Measurements from ENCODE around the gene PAPSS2.
"Not testable (repeated sequence)": the region's sequence is repeated elsewhere in the genome, so short reads cannot be mapped to it uniquely, and the experiment has no call there.

The PAPSS2 gene

GRCh38 chr10:87642988-87643387, 16.7 kb upstream of the PAPSS2 start:
- Histone ChIP-seq H3K4me2 (ENCODE audit: low read depth, low read length, poor library complexity, severe bottlenecking) (no peak overlapping the region), H3K79me2 (ENCODE audit: insufficient read depth, low read length) (no peaks in the 10 kb centered on the region), H3K27ac (ENCODE audit: low read depth, low read length) (no peak overlapping the region), H4K20me1 (ENCODE audit: low read depth, low read length) (no peaks in the 10 kb centered on the region), H3K9me3 (ENCODE audit: insufficient read depth, low read length) (no peaks in the 10 kb centered on the region), H3K9me2 (replicated peaks; ENCODE audit: insufficient read depth, low read length) (no peaks in the 10 kb centered on the region), H3K4me3 (ENCODE audit: insufficient read depth, low read length, poor library complexity, severe bottlenecking) (no peak overlapping the region), H3K9ac (ENCODE audit: low read length) (no peak overlapping the region), H3K36me3 (ENCODE audit: low read length) (no peaks in the 10 kb centered on the region), H3K27me3 (ENCODE audit: low read length) (no peaks in the 10 kb centered on the region), H2AFZ (ENCODE audit: low read depth, low read length, severe bottlenecking) (no peak overlapping the region), H3F3A (ENCODE audit: insufficient read depth) (no peaks in the 10 kb centered on the region)
- no peak for TF ChIP-seq EZH2phosphoT487 (conservative IDR thresholded peaks at IDR 0.05; ENCODE audit: low read length)

- H3K9ac ChIP-seq (ENCODE audit: low read length) = no peak overlapping the region
- H2AFZ ChIP-seq (ENCODE audit: low read depth, low read length, severe bottlenecking) = no peak overlapping the region
- TF ChIP-seq EZH2phosphoT487 (conservative IDR thresholded peaks at IDR 0.05; ENCODE audit: low read length) (no peak), CTCF (IDR thresholded peaks at IDR 0.05; ENCODE audit: insufficient read depth, low read length, poor library complexity, severe bottlenecking) (no peak)
- no peak overlapping the region for H3K4me3 ChIP-seq (ENCODE audit: insufficient read depth, low read length, poor library complexity, severe bottlenecking)
- no peaks in the 10 kb centered on the region for H3F3A ChIP-seq (ENCODE audit: insufficient read depth)
- H3K27me3 ChIP-seq (ENCODE audit: low read length) = no peaks in the 10 kb centered on the region
- H3K27ac ChIP-seq (ENCODE audit: low read depth, low read length) = no peak overlapping the region
- H3K36me3 ChIP-seq (ENCODE audit: low read length) = no peaks in the 10 kb centered on the region
- H3K4me2 ChIP-seq (ENCODE audit: low read depth, low read length, poor library complexity, severe bottlenecking) = no peak overlapping the region
- no peaks in the 10 kb centered on the region for H3K79me2 ChIP-seq (ENCODE audit: insufficient read depth, low read length)
- H4K20me1 ChIP-seq (ENCODE audit: low read depth, low read length) = no peaks in the 10 kb centered on the region
- H3K9me3 ChIP-seq (ENCODE audit: insufficient read depth, low read length) = no peaks in the 10 kb centered on the region
- no peaks in the 10 kb centered on the region for H3K9me2 ChIP-seq (replicated peaks; ENCODE audit: insufficient read depth, low read length)
Observed at GRCh38 chr10:87643920-87644319, 15.8 kb upstream of the PAPSS2 start.

- not testable (repeated sequence) for H3K79me2 ChIP-seq (ENCODE audit: insufficient read depth, low read length); H3K27me3 ChIP-seq (ENCODE audit: low read length)
Observed at GRCh38 chr10:87644500-87644899, 15.2 kb upstream of the PAPSS2 start.

GRCh38 chr10:87646192-87646909, 13.3 kb upstream of the PAPSS2 start:
- H3K9ac ChIP-seq (ENCODE audit: low read length) = no peak overlapping the region
- TF ChIP-seq CTCF (IDR thresholded peaks at IDR 0.05; ENCODE audit: insufficient read depth, low read length, poor library complexity, severe bottlenecking) (no peak), EZH2phosphoT487 (conservative IDR thresholded peaks at IDR 0.05; ENCODE audit: low read length) (no peak)
- H2AFZ ChIP-seq (ENCODE audit: low read depth, low read length, severe bottlenecking) = no peak overlapping the region
- H3K9me2 ChIP-seq (replicated peaks; ENCODE audit: insufficient read depth, low read length) = no peaks in the 10 kb centered on the region
- H4K20me1 ChIP-seq (ENCODE audit: low read depth, low read length) = no peaks in the 10 kb centered on the region
- no peaks in the 10 kb centered on the region for H3F3A ChIP-seq (ENCODE audit: insufficient read depth)
- H3K4me3 ChIP-seq (ENCODE audit: insufficient read depth, low read length, poor library complexity, severe bottlenecking) = no peak overlapping the region
- H3K36me3 ChIP-seq (ENCODE audit: low read length) = no peaks in the 10 kb centered on the region
- H3K27me3 ChIP-seq (ENCODE audit: low read length) = no peaks in the 10 kb centered on the region
- no peak overlapping the region for H3K27ac ChIP-seq (ENCODE audit: low read depth, low read length)
- no peaks in the 10 kb centered on the region for H3K79me2 ChIP-seq (ENCODE audit: insufficient read depth, low read length)
- H3K9me3 ChIP-seq (ENCODE audit: insufficient read depth, low read length) = no peaks in the 10 kb centered on the region
- no peak overlapping the region for H3K4me2 ChIP-seq (ENCODE audit: low read depth, low read length, poor library complexity, severe bottlenecking)

More at GRCh38 chr10:87644500-87644899, 15.2 kb upstream of the PAPSS2 start:
- not testable (repeated sequence) for H3K9me2 ChIP-seq (replicated peaks; ENCODE audit: insufficient read depth, low read length); H2AFZ ChIP-seq (ENCODE audit: low read depth, low read length, severe bottlenecking); H4K20me1 ChIP-seq (ENCODE audit: low read depth, low read length); H3F3A ChIP-seq (ENCODE audit: insufficient read depth); H3K4me2 ChIP-seq (ENCODE audit: low read depth, low read length, poor library complexity, severe bottlenecking); H3K4me3 ChIP-seq (ENCODE audit: insufficient read depth, low read length, poor library complexity, severe bottlenecking); H3K27ac ChIP-seq (ENCODE audit: low read depth, low read length); H3K9ac ChIP-seq (ENCODE audit: low read length); H3K9me3 ChIP-seq (ENCODE audit: insufficient read depth, low read length); H3K36me3 ChIP-seq (ENCODE audit: low read length)

All from SU-DHL-6 (cell line).